ENCODE data around the gene SLC6A16.

GRCh38 chr19:49261602-49262001, 63.4 kb downstream of the SLC6A16 start:
- no peak for TF ChIP-seq POLR2A (IDR thresholded peaks at IDR 0.05)
- TF ChIP-seq CTCF (IDR thresholded peaks at IDR 0.05), result no peak
